PFSK-1 (cell line): Measurements from ENCODE around the gene TMEM259.

Source experiments
- FOXP2 ChIP-seq: optimal IDR thresholded peaks from 2 replicates; pipeline ENCODE3; 2011; ENCODE audit warnings: borderline replicate concordance, control low read depth, inconsistent platforms; ENCODE audit not compliant: insufficient read depth; ENCODE audit errors: extremely low read length, extremely low read depth
- POLR2AphosphoS5 ChIP-seq: IDR thresholded peaks from 2 replicates; pipeline ENCODE4 v1.6.1; 2012; ENCODE audit warnings: low read depth, mild to moderate bottlenecking, control low read depth, low read length, moderate library complexity
- SIN3A ChIP-seq: IDR thresholded peaks from 2 replicates; pipeline ENCODE4 v1.6.1; 2012; ENCODE audit warnings: mild to moderate bottlenecking, low read length, moderate library complexity, borderline replicate concordance; ENCODE audit not compliant: insufficient read depth
- TAF1 ChIP-seq: IDR thresholded peaks from 2 replicates; pipeline ENCODE4 v1.6.1; 2012; ENCODE audit warnings: low read length, control low read depth, borderline replicate concordance; ENCODE audit not compliant: insufficient read depth
- TF ChIP-seq, protein P1 (sequence below), 2 experiments: IDR thresholded peaks; 2 replicates each; pipeline versions ENCODE4 v1.6.1 to v1.8.0; 2011 to 2012; ENCODE audit warnings: low read depth in 2 of 2, low read length in 2 of 2, control low read depth in 1 of 2, inconsistent platforms in 1 of 2, mild to moderate bottlenecking in 1 of 2, moderate library complexity in 1 of 2; ENCODE audit not compliant: insufficient read depth in 1 of 2

TMEM259 gene

DNA sequence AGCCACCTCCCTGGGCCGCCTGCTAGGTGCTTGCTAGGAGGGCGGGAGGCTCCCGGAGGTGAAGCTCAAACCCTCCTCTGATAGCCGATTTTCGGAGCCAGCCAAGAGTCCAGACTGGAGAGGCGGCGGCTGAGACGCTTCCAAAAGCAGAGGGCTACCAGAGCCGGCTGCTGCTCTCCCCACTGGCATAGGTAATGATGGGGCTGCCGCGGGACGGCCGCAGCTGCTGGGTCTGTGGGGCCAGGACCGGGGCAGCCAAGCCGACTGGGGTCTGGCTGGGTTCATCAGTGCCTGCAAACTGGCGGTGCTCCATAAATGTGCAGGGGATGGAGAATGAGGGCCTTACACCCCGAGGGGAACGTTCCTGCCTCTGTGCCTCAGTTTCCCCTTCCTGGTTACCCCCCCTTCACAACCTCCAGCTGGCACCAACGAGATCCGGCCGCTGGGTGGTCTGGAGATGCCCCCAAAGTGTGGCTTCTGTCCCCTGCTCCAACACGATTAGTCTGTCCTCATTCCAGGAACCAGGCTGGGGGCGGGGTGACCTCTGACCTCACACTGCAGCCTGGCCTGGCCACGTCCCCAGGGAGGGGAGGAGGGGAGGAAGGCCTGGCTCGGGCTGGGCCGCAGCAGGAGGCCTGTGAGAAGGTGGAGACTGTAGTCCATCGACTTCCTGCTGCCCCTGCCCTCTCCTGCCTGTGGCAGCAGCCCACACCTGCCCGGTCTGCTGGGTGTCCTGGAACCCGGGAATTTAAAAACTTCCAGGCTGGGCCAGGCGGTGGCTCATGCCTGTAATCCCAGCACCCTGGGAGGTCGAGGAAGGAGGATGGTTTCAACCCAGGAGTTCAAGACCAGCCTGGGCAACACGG lies 40.6 kb downstream of the TMEM259 start:
- TF ChIP-seq FOXP2 (peak; percentile 26), TAF1 (no peak)

DNA sequence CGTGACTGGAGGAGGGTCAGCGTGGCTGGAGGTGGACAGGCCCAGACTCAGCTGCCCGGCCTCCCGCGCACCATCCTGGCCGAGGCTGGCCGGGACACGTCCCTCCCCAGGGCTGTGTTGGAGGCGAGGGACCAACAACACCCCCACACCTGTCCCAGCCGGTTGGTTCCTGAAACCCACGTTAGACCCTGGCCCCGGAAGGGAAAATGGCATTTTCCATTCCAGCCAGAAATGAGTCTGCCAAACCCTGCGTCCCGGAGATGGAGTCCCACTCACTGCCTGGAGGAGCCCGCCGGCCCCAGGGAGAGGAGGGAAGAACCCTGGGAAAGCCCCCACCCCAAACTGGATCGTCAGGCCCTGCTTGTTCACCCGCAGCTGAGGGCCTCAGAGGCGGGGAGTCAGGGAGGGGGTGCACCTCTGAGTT lies 41.6 kb downstream of the TMEM259 start:
- no peak for TF ChIP-seq TAF1
- TF ChIP-seq SIN3A, result no peak
- no peak for TF ChIP-seq FOXP2
- TF ChIP-seq, protein P1, sequence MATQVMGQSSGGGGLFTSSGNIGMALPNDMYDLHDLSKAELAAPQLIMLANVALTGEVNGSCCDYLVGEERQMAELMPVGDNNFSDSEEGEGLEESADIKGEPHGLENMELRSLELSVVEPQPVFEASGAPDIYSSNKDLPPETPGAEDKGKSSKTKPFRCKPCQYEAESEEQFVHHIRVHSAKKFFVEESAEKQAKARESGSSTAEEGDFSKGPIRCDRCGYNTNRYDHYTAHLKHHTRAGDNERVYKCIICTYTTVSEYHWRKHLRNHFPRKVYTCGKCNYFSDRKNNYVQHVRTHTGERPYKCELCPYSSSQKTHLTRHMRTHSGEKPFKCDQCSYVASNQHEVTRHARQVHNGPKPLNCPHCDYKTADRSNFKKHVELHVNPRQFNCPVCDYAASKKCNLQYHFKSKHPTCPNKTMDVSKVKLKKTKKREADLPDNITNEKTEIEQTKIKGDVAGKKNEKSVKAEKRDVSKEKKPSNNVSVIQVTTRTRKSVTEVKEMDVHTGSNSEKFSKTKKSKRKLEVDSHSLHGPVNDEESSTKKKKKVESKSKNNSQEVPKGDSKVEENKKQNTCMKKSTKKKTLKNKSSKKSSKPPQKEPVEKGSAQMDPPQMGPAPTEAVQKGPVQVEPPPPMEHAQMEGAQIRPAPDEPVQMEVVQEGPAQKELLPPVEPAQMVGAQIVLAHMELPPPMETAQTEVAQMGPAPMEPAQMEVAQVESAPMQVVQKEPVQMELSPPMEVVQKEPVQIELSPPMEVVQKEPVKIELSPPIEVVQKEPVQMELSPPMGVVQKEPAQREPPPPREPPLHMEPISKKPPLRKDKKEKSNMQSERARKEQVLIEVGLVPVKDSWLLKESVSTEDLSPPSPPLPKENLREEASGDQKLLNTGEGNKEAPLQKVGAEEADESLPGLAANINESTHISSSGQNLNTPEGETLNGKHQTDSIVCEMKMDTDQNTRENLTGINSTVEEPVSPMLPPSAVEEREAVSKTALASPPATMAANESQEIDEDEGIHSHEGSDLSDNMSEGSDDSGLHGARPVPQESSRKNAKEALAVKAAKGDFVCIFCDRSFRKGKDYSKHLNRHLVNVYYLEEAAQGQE (IDR thresholded peaks at IDR 0.05; ENCODE audit: insufficient read depth in 1 of 2, low read depth in 2 of 2, low read length in 2 of 2), result no peak
- no peak for TF ChIP-seq POLR2AphosphoS5

GRCh38 chr19:977058-977464 lies 43.9 kb downstream of the TMEM259 start:
- TF ChIP-seq SIN3A (no peak), POLR2AphosphoS5 (no peak), FOXP2 (no peak), TAF1 (no peak)
- TF ChIP-seq, protein P1 (IDR thresholded peaks at IDR 0.05; ENCODE audit: insufficient read depth in 1 of 2, low read depth in 2 of 2, low read length in 2 of 2), result no peak

GRCh38 chr19:976476-976875 lies 44.4 kb downstream of the TMEM259 start:
- TF ChIP-seq POLR2AphosphoS5, result no peak

DNA sequence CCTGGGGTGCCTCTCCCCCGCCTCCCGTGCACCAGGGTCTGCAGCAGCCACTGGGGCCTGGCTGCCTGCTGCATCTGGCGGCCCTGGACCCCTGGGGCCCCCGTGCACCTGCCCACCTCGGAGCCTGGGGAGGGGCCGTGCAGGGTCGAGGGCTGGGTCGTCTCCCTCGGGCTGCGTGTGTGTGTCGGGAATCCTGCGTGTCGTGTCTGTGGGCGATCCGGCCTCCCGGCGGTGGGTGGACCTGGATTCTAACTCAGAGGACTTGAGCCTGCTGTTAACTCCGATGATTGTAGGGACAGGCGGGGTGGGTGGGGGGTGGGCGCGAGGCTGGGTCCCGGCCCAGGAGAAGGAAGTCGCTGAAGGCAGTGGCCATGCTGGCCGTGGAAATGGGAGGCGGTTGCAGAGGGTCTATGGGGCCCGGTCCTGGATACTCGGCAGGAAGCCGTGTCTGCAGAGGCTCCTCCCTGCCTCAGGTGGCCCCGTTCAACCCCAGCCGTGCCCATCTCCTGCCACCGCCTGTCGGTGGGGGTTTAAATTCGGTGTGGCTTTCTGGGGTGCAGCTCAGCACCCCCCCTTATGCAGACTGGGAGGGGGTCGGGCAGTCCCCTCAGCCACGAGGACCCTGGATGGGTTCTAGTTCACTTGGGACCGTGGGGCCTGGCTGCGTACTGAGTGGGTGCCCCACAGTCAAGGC lies 46.2 kb downstream of the TMEM259 start:
- TF ChIP-seq FOXP2, result no peak
- TF ChIP-seq, protein P1 (IDR thresholded peaks at IDR 0.05; ENCODE audit: insufficient read depth in 1 of 2, low read depth in 2 of 2, low read length in 2 of 2), result no peak
- no peak for TF ChIP-seq TAF1
- no peak for TF ChIP-seq POLR2AphosphoS5
- TF ChIP-seq SIN3A, result no peak
